Measurements from ENCODE around the gene DHRS12.

Gene DHRS12

GRCh38 chr13:51729866-51730553 is 74.0 kb downstream of the DHRS12 start:
- no peak overlapping the region for H3K4me3 ChIP-seq (ENCODE audit: low read length)

DNA sequence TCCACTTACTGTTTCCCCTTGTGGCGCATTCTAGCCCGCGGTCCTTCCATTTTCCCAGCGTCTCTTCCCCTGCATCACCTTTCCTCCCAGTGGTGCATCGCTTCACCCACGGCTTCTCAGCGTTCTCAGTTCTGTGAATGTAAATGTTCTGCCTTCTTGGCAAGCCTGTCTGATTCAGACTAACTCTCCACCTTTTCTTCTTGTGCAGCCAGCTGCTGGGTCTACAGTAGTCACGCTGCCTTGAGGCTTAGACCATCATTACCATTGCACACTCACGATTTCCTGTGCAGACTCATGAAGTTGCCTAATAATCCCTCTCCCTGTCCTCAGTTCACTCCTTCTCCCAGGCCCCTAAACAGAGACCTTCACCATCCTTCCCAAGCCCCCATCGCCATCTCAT is 75.0 kb downstream of the DHRS12 start:
- H4K5ac ChIP-seq (ENCODE audit: low read length) = no peak overlapping the region
- H2BK120ac ChIP-seq (ENCODE audit: low read depth, low read length) = no peak overlapping the region
- H3K18ac ChIP-seq (ENCODE audit: low read length) = no peak overlapping the region
- H2AK5ac ChIP-seq (ENCODE audit: low read length) = no peak overlapping the region
- no peak overlapping the region for H3K27ac ChIP-seq (ENCODE audit: low read depth, low read length)
- H3K4me2 ChIP-seq (ENCODE audit: low read length) = no peak overlapping the region
- H3K36me3 ChIP-seq (ENCODE audit: control insufficient read depth, insufficient read depth, low read length) = no peaks in the 10 kb centered on the region
- H3K79me1 ChIP-seq (ENCODE audit: low read length) = no peaks in the 10 kb centered on the region
- H2BK5ac ChIP-seq (ENCODE audit: low read length) = no peak overlapping the region
- no peak overlapping the region for H4K8ac ChIP-seq (ENCODE audit: low read depth, low read length)
- H3K23ac ChIP-seq (ENCODE audit: low read length) = no peak overlapping the region
- no peaks in the 10 kb centered on the region for H3K27me3 ChIP-seq (ENCODE audit: insufficient read depth, low read length, poor library complexity)
- H3K4ac ChIP-seq (ENCODE audit: low read depth, low read length) = no peak overlapping the region
- no peak overlapping the region for H3K9ac ChIP-seq (ENCODE audit: low read length)
- no peak overlapping the region for H3K4me3 ChIP-seq (ENCODE audit: low read length)
- H3K79me2 ChIP-seq (ENCODE audit: control insufficient read depth, insufficient read depth, low read length) = no peaks in the 10 kb centered on the region
- no peak overlapping the region for H2BK15ac ChIP-seq (replicated peaks; ENCODE audit: low read depth)
- peaks cover 2% of the 10 kb centered on the region for H3K4me1 ChIP-seq (ENCODE audit: control insufficient read depth, low read depth, low read length)
- no peak overlapping the region for H3K56ac ChIP-seq (ENCODE audit: low read length)
- no peak for DNase-seq
- WGBS (ENCODE audit: extremely low coverage, insufficient coverage, low lambda C conversion rate) = no CpG with 5 or more reads among the region's 10 CpGs

More at GRCh38 chr13:51729866-51730553, 74.0 kb downstream of the DHRS12 start:
- no CpG with 5 or more reads among the region's 11 CpGs for WGBS (ENCODE audit: extremely low coverage, insufficient coverage, low lambda C conversion rate)
- Histone ChIP-seq H3K18ac (ENCODE audit: low read length) (no peak overlapping the region), H3K4ac (ENCODE audit: low read depth, low read length) (no peak overlapping the region), H2BK15ac (replicated peaks; ENCODE audit: low read depth) (no peak overlapping the region), H3K23ac (ENCODE audit: low read length) (no peak overlapping the region), H3K27ac (ENCODE audit: low read depth, low read length) (peak overlapping the region; percentile 3), H4K8ac (ENCODE audit: low read depth, low read length) (no peak overlapping the region), H2BK5ac (ENCODE audit: low read length) (no peak overlapping the region), H3K9ac (ENCODE audit: low read length) (no peak overlapping the region), H3K27me3 (ENCODE audit: insufficient read depth, low read length, poor library complexity) (no peaks in the 10 kb centered on the region), H3K36me3 (ENCODE audit: control insufficient read depth, insufficient read depth, low read length) (no peaks in the 10 kb centered on the region), H3K4me2 (ENCODE audit: low read length) (no peak overlapping the region), H3K56ac (ENCODE audit: low read length) (peak overlapping the region; percentile 17), H3K79me2 (ENCODE audit: control insufficient read depth, insufficient read depth, low read length) (no peaks in the 10 kb centered on the region), H3K4me1 (ENCODE audit: control insufficient read depth, low read depth, low read length) (peaks cover 2% of the 10 kb centered on the region), H2AK5ac (ENCODE audit: low read length) (no peak overlapping the region), H2BK120ac (ENCODE audit: low read depth, low read length) (no peak overlapping the region), H3K79me1 (ENCODE audit: low read length) (no peaks in the 10 kb centered on the region), H4K5ac (ENCODE audit: low read length) (no peak overlapping the region)
- peak; percentile 75 for DNase-seq

- no peak overlapping the region for H2BK15ac ChIP-seq (replicated peaks; ENCODE audit: low read depth)
- DNase-seq = no peak
- H3K27ac ChIP-seq (ENCODE audit: low read depth, low read length) = no peak overlapping the region
- no peaks in the 10 kb centered on the region for H3K4me1 ChIP-seq (ENCODE audit: control insufficient read depth, low read depth, low read length)
- no peak overlapping the region for H2AK5ac ChIP-seq (ENCODE audit: low read length)
- H3K36me3 ChIP-seq (ENCODE audit: control insufficient read depth, insufficient read depth, low read length) = no peaks in the 10 kb centered on the region
- no peaks in the 10 kb centered on the region for H3K79me1 ChIP-seq (ENCODE audit: low read length)
- no peak overlapping the region for H4K5ac ChIP-seq (ENCODE audit: low read length)
- H2BK120ac ChIP-seq (ENCODE audit: low read depth, low read length) = no peak overlapping the region
- no peak overlapping the region for H4K8ac ChIP-seq (ENCODE audit: low read depth, low read length)
- no CpG with 5 or more reads among the region's 4 CpGs for WGBS (ENCODE audit: extremely low coverage, insufficient coverage, low lambda C conversion rate)
- no peaks in the 10 kb centered on the region for H3K79me2 ChIP-seq (ENCODE audit: control insufficient read depth, insufficient read depth, low read length)
- H3K56ac ChIP-seq (ENCODE audit: low read length) = no peak overlapping the region
- no peak overlapping the region for H3K4ac ChIP-seq (ENCODE audit: low read depth, low read length)
- H3K4me3 ChIP-seq (ENCODE audit: low read length) = no peak overlapping the region
- no peak overlapping the region for H3K18ac ChIP-seq (ENCODE audit: low read length)
- no peak overlapping the region for H3K9ac ChIP-seq (ENCODE audit: low read length)
- H3K27me3 ChIP-seq (ENCODE audit: insufficient read depth, low read length, poor library complexity) = no peaks in the 10 kb centered on the region
- no peak overlapping the region for H2BK5ac ChIP-seq (ENCODE audit: low read length)
- H3K4me2 ChIP-seq (ENCODE audit: low read length) = no peak overlapping the region
- H3K23ac ChIP-seq (ENCODE audit: low read length) = no peak overlapping the region
Observed at GRCh38 chr13:51728275-51728673, 75.7 kb downstream of the DHRS12 start.

DNA sequence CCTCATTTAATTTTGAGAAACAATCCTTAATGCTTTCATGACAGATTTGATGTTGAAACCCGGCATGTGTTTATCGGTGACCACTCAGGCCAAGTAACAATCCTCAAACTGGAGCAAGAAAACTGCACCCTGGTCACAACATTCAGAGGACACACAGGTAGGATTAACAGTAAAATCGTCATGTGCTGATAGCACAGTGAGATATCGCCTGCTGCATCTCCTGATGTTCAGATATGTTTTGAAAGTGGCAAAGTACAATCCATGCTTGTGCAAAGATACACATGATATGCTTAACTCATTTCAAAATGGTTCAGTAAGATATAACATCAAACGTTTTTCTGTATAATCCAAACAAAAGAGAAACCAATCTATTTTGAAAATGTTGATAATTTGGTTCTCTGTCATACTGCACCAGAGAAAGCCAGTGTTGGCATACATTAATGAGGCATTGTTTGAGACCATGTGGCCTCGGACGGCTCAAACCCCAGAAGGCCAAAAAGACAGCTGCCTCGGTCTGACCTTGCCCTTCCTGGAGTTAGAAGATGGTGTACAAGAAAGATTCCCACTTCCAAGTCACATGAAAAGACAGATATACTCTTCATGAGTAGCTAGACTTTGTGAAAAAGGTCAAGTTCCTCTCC is 76.2 kb downstream of the DHRS12 start:
- H3K9ac ChIP-seq (ENCODE audit: low read length) = no peak overlapping the region
- H3K27ac ChIP-seq (ENCODE audit: low read depth, low read length) = no peak overlapping the region
- H2BK15ac ChIP-seq (replicated peaks; ENCODE audit: low read depth) = no peak overlapping the region
- no peak overlapping the region for H2AK5ac ChIP-seq (ENCODE audit: low read length)
- H3K79me1 ChIP-seq (ENCODE audit: low read length) = no peaks in the 10 kb centered on the region
- no CpG with 5 or more reads among the region's 8 CpGs for WGBS (ENCODE audit: extremely low coverage, insufficient coverage, low lambda C conversion rate)
- DNase-seq = no peak
- H3K4me3 ChIP-seq (ENCODE audit: low read length) = no peak overlapping the region
- H2BK120ac ChIP-seq (ENCODE audit: low read depth, low read length) = no peak overlapping the region
- H3K4me1 ChIP-seq (ENCODE audit: control insufficient read depth, low read depth, low read length) = no peaks in the 10 kb centered on the region
- H3K79me2 ChIP-seq (ENCODE audit: control insufficient read depth, insufficient read depth, low read length) = no peaks in the 10 kb centered on the region
- no peak overlapping the region for H4K5ac ChIP-seq (ENCODE audit: low read length)
- no peak overlapping the region for H2BK5ac ChIP-seq (ENCODE audit: low read length)
- H3K4me2 ChIP-seq (ENCODE audit: low read length) = no peak overlapping the region
- no peak overlapping the region for H3K56ac ChIP-seq (ENCODE audit: low read length)
- no peak overlapping the region for H3K23ac ChIP-seq (ENCODE audit: low read length)
- H3K18ac ChIP-seq (ENCODE audit: low read length) = no peak overlapping the region
- no peak overlapping the region for H4K8ac ChIP-seq (ENCODE audit: low read depth, low read length)
- H3K4ac ChIP-seq (ENCODE audit: low read depth, low read length) = no peak overlapping the region
- H3K36me3 ChIP-seq (ENCODE audit: control insufficient read depth, insufficient read depth, low read length) = no peaks in the 10 kb centered on the region
- H3K27me3 ChIP-seq (ENCODE audit: insufficient read depth, low read length, poor library complexity) = no peaks in the 10 kb centered on the region

GRCh38 chr13:51726446-51727193 is 77.3 kb downstream of the DHRS12 start:
- no peak overlapping the region for H2BK15ac ChIP-seq (replicated peaks; ENCODE audit: low read depth)
- no peak overlapping the region for H4K8ac ChIP-seq (ENCODE audit: low read depth, low read length)
- H2BK120ac ChIP-seq (ENCODE audit: low read depth, low read length) = no peak overlapping the region
- H3K56ac ChIP-seq (ENCODE audit: low read length) = no peak overlapping the region
- H3K27me3 ChIP-seq (ENCODE audit: insufficient read depth, low read length, poor library complexity) = no peaks in the 10 kb centered on the region
- no peak overlapping the region for H4K5ac ChIP-seq (ENCODE audit: low read length)
- no peak overlapping the region for H3K9ac ChIP-seq (ENCODE audit: low read length)
- no peak overlapping the region for H3K27ac ChIP-seq (ENCODE audit: low read depth, low read length)
- no CpG with 5 or more reads among the region's 3 CpGs for WGBS (ENCODE audit: extremely low coverage, insufficient coverage, low lambda C conversion rate)
- no peaks in the 10 kb centered on the region for H3K79me2 ChIP-seq (ENCODE audit: control insufficient read depth, insufficient read depth, low read length)
- no peak overlapping the region for H3K18ac ChIP-seq (ENCODE audit: low read length)
- H3K23ac ChIP-seq (ENCODE audit: low read length) = no peak overlapping the region
- no peak overlapping the region for H2BK5ac ChIP-seq (ENCODE audit: low read length)
- H3K4me2 ChIP-seq (ENCODE audit: low read length) = no peak overlapping the region
- no peak for DNase-seq
- no peak overlapping the region for H3K4ac ChIP-seq (ENCODE audit: low read depth, low read length)
- H3K36me3 ChIP-seq (ENCODE audit: control insufficient read depth, insufficient read depth, low read length) = no peaks in the 10 kb centered on the region
- no peak overlapping the region for H2AK5ac ChIP-seq (ENCODE audit: low read length)
- no peaks in the 10 kb centered on the region for H3K4me1 ChIP-seq (ENCODE audit: control insufficient read depth, low read depth, low read length)
- H3K4me3 ChIP-seq (ENCODE audit: low read length) = no peak overlapping the region
- no peaks in the 10 kb centered on the region for H3K79me1 ChIP-seq (ENCODE audit: low read length)

Measured in mesendoderm (in vitro differentiated cells).